GM21723 (cell line): ENCODE data around the gene WNK4.

Experiments used
- ATAC-seq: cut with Tn5 transposase; IDR thresholded peaks from one replicate; pipeline ENCODE4 v1.9.1; 2021; ENCODE audit warnings: mild to moderate bottlenecking, moderate library complexity; ENCODE audit not compliant: unreplicated experiment

WNK4 gene

DNA sequence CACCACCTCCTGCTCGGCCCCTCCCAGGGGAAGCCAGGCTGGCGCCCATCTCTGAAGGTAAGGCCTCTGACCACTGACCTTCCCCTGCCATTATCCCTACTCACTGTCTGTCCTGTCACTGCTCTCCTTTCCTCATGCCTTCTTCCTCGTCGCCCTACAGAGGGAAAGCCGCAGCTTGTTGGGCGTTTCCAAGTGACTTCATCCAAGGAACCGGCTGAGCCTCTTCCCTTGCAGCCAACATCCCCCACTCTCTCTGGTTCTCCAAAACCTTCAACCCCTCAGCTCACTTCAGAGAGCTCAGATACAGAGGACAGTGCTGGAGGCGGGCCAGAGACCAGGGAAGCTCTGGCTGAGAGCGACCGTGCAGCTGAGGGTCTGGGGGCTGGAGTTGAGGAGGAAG, 15.1 kb downstream of the WNK4 start:
- ATAC-seq, result no peak

- no peak for ATAC-seq
Measured at GRCh38 chr17:42796066-42796758, 15.8 kb downstream of the WNK4 start.

DNA sequence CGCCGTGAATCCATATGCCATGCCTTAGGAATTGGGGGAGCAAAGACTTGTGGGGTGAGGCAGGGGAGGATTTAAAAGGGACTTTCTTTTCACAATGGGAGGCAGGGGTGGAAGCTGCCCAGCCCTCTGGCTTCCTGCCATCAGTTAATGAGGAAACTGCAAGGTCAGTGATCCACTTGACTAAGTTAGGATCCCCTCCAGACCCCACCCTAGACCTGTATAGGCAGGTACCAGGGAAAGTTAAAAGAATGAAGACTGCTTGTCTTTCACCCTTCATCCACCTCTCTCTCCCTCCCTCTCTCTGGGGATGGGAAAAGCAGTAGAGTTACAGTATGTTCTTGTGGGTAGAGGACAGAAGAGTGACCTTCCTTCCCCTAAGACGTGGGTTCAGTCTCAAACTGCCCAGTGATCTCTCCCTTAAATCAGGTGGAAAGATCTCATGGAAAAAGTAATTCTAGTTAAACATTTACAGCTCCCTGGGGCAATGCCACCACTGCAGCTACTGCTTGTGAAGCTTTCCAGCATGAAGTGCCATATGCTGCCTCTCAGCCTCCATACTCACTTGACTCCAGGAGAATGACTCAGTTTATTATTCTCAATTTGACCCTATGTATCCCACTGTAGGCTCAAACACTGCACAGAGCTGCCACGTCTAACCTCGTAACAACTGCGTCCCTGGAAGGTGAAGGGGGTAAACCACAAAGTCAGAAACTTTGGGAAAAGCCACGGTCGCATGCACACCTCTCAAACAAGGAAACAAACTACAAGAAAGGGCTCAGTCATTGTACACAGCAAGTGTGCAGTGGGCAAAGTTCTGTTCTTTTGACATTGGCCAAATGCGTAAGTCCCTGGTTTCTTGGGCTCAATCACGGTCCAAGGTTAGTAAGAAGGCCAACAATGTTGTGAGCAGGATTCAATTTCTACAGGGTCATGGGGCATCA, 16.9 kb downstream of the WNK4 start:
- ATAC-seq, result no peak

DNA sequence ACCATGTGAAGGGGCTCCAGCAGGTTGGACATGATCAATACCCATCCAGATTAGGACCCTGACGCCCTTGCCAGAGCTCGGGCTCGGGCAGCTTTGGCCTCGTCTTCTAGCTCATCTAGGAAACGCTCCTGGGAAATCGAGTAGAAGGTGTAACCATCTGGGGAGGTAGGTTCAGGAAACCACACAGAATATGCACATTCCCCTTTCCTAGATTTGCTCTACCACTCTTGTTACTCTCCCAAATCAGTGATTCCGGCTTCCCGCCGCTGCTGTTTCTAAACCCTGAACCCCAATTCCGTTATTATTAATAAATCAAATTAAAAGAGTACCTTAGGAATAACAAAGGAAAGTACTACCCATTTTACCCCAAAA, 17.6 kb downstream of the WNK4 start:
- no peak for ATAC-seq

DNA sequence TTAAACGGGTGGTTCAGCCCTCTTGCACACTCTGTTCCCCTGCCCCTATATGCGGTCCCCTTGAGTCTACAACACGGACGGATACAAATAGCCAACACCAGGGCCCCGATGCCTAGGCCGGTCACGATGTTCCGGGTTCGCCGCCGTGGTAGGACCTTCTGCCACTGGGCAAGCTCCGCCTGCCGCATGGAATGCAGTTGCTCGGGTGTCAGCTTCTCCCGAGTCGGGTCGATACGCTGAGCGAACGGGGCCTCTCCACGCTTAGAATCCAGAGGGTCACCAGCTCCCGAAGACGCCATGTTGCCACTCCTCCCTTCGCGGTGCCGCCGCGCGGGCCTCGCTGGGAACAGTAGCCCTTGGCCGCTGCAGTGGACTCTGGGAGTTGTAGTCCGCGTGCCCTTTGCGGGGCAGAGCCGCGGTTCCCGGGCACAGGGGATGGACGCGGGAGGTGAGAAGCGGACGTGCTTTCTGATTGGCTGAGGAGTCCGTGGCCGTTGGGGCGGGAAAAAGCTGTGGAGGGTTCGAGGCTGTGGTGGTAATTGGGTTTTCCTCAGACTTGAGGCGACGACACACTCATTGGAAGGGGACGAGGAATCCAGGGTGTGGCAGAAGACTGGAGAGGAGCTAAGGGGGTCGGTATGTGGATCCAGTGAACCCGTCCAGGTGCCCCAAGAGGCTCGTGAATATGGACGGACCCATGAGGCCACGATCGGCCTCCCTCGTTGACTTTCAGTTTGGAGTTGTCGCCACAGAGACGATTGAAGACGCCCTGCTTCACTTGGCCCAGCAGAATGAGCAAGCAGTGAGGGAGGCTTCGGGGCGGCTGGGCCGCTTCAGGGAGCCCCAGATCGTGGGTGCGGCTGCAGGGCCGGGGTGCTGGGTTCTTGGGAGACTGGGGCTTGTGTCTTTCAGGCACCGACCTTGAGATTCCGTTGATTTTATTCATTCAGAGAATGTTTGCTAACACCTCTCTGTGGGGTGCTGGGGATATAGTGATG, 18.3 kb downstream of the WNK4 start, which contains the start of the genes CNTD1 and COA3:
Gene CNTD1, plus strand, starts transcription at position 479 of the 998 bp plus-strand sequence. Its CDS starts 207 bp downstream, at position 686.
Gene COA3, minus strand, starts transcription at position 322 of the 998 bp plus-strand sequence. Its CDS starts 23 bp downstream, at position 299.
- ATAC-seq, result peak; percentile 82

DNA sequence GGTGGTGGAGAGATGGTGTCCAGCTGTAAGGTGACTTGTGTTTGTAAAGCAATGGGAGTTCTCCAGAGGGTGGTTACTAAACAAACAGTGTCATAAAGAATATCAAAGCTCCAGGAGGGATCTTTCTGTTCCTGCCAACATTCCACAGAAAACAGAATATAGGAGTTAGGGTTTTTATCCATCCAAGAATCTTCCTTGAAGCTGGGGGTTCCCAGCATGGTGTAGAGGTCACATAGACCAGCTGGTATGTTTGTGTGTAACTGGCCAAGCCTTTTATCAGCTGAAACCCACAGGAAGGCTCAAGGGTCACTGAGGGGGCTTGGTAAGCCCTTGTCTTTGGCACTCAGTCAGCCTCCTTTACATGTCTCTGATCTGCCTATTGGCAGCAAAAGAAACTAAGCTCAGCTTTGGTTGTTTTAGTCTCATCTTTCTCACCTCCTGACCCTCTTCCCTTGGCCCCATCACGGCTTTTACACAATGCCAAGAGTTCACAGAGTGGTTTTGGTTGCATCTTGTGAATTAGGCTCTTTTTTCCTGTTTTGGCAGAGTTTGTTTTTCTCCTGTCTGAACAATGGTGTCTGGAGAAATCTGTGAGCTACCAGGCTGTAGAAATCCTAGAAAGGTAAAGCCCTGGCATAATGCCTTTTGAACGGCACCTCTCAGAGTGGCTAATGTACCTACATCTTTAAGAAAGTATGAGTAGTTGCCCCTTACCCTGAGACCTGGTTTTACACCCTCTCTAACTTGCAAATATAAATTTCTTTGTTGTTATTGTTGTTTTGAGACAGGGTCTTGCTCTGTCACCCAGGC, 22.9 kb downstream of the WNK4 start:
- no peak for ATAC-seq

- no peak for ATAC-seq
Measured at GRCh38 chr17:42804918-42805367, 24.5 kb downstream of the WNK4 start.

GRCh38 chr17:42806249-42806648, 25.8 kb downstream of the WNK4 start:
- no peak for ATAC-seq

GRCh38 chr17:42809250-42809649, 28.8 kb downstream of the WNK4 start:
- ATAC-seq, result no peak

GRCh38 chr17:42814633-42815399, 34.4 kb downstream of the WNK4 start:
- ATAC-seq, result no peak

DNA sequence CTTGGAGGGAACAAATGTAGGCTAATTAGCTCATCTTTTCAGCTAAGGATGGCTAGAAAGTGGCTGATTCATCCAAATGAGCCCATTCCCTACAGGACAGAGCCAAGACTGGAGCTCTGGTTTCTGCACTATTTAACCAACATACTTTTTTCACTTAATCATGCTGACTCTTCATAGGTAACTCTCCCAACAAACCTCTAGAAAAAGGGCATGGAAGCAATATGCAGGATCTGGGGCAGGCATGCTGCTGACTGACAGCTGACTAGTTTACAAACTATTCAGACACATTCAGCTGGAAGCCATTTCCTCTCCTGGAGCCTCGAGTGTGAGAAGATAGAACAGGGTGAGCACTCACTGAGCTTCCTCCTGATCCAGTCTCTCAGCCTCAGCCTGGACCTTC, 37.5 kb downstream of the WNK4 start:
- no peak for ATAC-seq

DNA sequence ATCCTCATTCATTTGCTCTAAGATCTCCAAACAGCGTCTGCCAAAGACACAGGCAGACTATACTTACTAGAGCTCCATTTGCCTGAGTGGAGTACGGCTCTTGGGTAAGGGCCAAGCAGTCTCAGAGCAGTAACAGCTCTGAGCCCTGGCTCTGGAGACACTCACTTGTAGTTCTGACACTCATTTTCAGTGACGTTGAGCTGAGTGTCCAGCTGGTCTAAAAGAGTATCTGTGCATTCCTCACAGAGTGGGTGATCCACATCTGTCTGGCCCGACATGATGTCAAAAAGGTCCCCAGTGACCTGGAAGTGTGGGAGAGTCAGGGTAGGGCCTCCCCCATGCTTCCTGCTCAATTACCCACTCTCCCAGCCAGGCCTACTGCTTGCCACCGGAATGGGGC, 38.0 kb downstream of the WNK4 start:
- ATAC-seq, result no peak

- ATAC-seq, result no peak
Measured at GRCh38 chr17:42819939-42820535, 39.6 kb downstream of the WNK4 start.

DNA sequence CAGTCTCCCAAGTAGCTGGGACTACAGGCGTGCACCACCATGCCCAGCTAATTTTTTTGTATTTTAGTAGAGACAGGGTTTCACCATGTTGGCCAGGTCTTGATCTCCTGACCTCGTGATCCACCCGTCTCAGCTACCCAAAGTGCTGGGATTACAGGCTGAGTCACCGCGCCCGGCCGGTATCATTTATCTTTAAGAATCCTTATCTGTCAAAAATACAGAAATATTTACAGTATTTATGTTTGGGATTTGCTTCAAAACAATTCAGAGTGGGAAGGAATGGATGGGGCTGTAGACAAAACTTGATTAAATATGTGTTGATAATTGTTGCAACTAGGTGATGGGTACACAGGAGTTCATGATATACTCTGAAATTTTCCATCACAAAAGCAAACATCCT, 40.8 kb downstream of the WNK4 start:
- ATAC-seq, result no peak

- ATAC-seq, result no peak
Measured at GRCh38 chr17:42827472-42827871, 47.1 kb downstream of the WNK4 start.

GRCh38 chr17:42830971-42831370, 50.6 kb downstream of the WNK4 start:
- no peak for ATAC-seq

GRCh38 chr17:42832213-42832933, 52.0 kb downstream of the WNK4 start:
- peak; percentile 8 for ATAC-seq
